ENCODE data around the gene OLFM3. TPM values are rescaled to one million over a fixed set of nuclear protein-coding genes. Genes with fewer than 3 reads are reported as not detected.

The OLFM3 gene
- total RNA-seq, 8 experiments from 2014 or later = 0.10 to 6.6 (median 3.1) TPM; not detected in 2

GRCh38 chr1:101938681-101939080, 58.0 kb downstream of the OLFM3 start:
- Histone ChIP-seq H3K4me1 (replicated peaks in 1 of 2) (peaks cover 6 to 11% of the 10 kb centered on the region in 2 donors), H3K4me3 (no peak overlapping the region), H3K27ac (no peak overlapping the region)
- in situ Hi-C loops (cut with MboI; ENCODE audit: low pct_unique_long_range_greater_than_20kb in 2 of 9, low sequenced_read_pairs in 9 of 9, unreplicated experiment in 9 of 9) = no loop called here
- WGBS, 10 experiments = 0 to 100% (median 23%) methylated on average over 1 of the region's 1 CpG; no CpG with 5 or more reads in 5 of the 10 experiments
- ATAC-seq (replicated peaks in 6 of 8) = no peak

- ATAC-seq (replicated peaks in 6 of 8) = peak in 1 of 8 experiments; percentile 44
- Histone ChIP-seq H3K4me1 (replicated peaks in 1 of 2) (peaks cover 0 to 8% of the 10 kb centered on the region in 2 donors), H3K27ac (no peak overlapping the region), H3K4me3 (no peak overlapping the region)
- 0 to 100% (median 90%) methylated on average over 1 of the region's 1 CpG; no CpG with 5 or more reads in 4 of the 10 experiments for WGBS, 10 experiments
- in situ Hi-C loops (cut with MboI; ENCODE audit: low pct_unique_long_range_greater_than_20kb in 2 of 9, low sequenced_read_pairs in 9 of 9, unreplicated experiment in 9 of 9) = no loop called here
These were observed 67.4 kb downstream of the OLFM3 start for GRCh38 chr1:101929343-101929742.

DNA sequence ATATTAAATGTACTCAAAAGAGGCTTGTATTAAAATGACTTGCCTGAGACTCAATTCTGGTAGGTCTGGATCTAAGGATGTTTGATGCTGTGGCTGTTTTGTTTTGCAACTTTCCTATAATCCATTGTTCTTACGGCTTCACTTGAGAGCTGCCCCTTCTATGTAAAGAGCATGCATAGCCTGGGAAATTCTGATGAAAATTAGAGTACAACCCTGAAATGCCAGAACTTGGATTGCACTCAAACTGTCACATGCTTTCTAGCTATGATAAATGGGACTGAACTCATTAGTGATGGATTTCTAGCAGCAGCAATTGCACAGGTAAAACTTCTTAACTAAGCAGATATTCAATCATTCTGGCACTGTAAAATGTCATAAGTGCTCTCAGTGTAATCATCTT, 67.9 kb downstream of the OLFM3 start:
- WGBS, 10 experiments = 0 to 100% (median 55%) methylated on average over 1 of the region's 1 CpG; no CpG with 5 or more reads in 3 of the 10 experiments
- ATAC-seq (replicated peaks in 6 of 8) = peak in 4 of 8 experiments; percentile 53 to 84 (median 76)

DNA sequence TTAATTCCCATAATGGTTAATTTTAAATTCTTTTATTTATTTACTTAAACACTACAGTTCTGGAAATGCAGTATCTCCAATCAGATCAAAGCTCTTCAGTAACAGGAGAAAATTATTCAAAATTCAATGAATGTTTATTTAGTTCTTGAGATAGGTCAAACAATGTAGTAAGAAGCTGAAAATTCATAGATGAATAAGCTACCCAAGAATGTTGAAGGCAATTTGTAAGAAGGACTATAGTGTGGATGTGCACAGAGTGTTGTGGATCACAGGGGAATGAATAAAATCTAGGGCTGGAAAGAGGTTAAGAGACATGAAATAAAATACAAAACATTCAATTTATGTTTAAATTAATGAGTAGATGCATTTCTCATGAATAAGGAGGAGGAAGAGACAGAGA, 72.0 kb downstream of the OLFM3 start:
- in situ Hi-C loops (cut with MboI; ENCODE audit: low pct_unique_long_range_greater_than_20kb in 2 of 9, low sequenced_read_pairs in 9 of 9, unreplicated experiment in 9 of 9) = no loop called here
- ATAC-seq (replicated peaks in 6 of 8) = peak in 1 of 8 experiments; percentile 83

More for the DNA sequence above, 67.9 kb downstream of the OLFM3 start:
- Histone ChIP-seq H3K4me1 (replicated peaks in 1 of 2) (peaks cover 0 to 8% of the 10 kb centered on the region in 2 donors), H3K27ac (no peak overlapping the region), H3K4me3 (no peak overlapping the region)
- in situ Hi-C loops (cut with MboI; ENCODE audit: low pct_unique_long_range_greater_than_20kb in 2 of 9, low sequenced_read_pairs in 9 of 9, unreplicated experiment in 9 of 9) = no loop called here

GRCh38 chr1:101920577-101920976, 76.1 kb downstream of the OLFM3 start:
- H3K4me1 ChIP-seq (replicated peaks in 1 of 2) = peaks cover 4 to 7% of the 10 kb centered on the region in 2 donors
- WGBS, 10 experiments = 0 to 50% (median 14%) methylated on average over 1 of the region's 1 CpG
- in situ Hi-C loops (cut with MboI; ENCODE audit: low pct_unique_long_range_greater_than_20kb in 2 of 9, low sequenced_read_pairs in 9 of 9, unreplicated experiment in 9 of 9) = no loop called here
- no peak overlapping the region for H3K4me3 ChIP-seq
- no peak overlapping the region for H3K27ac ChIP-seq
- ATAC-seq (replicated peaks in 6 of 8) = peak in 3 of 8 experiments; percentile 39 to 85 (median 45)

More for the DNA sequence above, 72.0 kb downstream of the OLFM3 start:
- Histone ChIP-seq H3K4me3 (no peak overlapping the region), H3K27ac (no peak overlapping the region), H3K4me1 (replicated peaks in 1 of 2) (peaks cover 4 to 11% of the 10 kb centered on the region in 2 donors)

GRCh38 chr1:101918277-101918676, 78.4 kb downstream of the OLFM3 start:
- no peak for ATAC-seq (replicated peaks in 6 of 8)
- H3K27ac ChIP-seq = no peak overlapping the region
- H3K4me1 ChIP-seq (replicated peaks in 1 of 2) = peaks cover 5 to 7% of the 10 kb centered on the region in 2 donors
- 21 to 100% (median 91%) methylated on average over 1 of the region's 1 CpG for WGBS, 10 experiments
- in situ Hi-C loops (cut with MboI; ENCODE audit: low pct_unique_long_range_greater_than_20kb in 2 of 9, low sequenced_read_pairs in 9 of 9, unreplicated experiment in 9 of 9) = no loop called here
- H3K4me3 ChIP-seq = no peak overlapping the region

- peak in 1 of 8 experiments; percentile 14 for ATAC-seq (replicated peaks in 6 of 8)
- no peak overlapping the region for H3K4me3 ChIP-seq
- in situ Hi-C loops (cut with MboI; ENCODE audit: low pct_unique_long_range_greater_than_20kb in 2 of 9, low sequenced_read_pairs in 9 of 9, unreplicated experiment in 9 of 9) = no loop called here
- no peak overlapping the region for H3K27ac ChIP-seq
- H3K4me1 ChIP-seq (replicated peaks in 1 of 2) = peaks cover 6 to 7% of the 10 kb centered on the region in 2 donors
- 0 to 83% (median 50%) methylated on average over 2 to 5 of the region's 5 CpGs; no CpG with 5 or more reads in 1 of the 10 experiments for WGBS, 10 experiments
These were observed 81.1 kb downstream of the OLFM3 start for GRCh38 chr1:101915597-101915996.

DNA sequence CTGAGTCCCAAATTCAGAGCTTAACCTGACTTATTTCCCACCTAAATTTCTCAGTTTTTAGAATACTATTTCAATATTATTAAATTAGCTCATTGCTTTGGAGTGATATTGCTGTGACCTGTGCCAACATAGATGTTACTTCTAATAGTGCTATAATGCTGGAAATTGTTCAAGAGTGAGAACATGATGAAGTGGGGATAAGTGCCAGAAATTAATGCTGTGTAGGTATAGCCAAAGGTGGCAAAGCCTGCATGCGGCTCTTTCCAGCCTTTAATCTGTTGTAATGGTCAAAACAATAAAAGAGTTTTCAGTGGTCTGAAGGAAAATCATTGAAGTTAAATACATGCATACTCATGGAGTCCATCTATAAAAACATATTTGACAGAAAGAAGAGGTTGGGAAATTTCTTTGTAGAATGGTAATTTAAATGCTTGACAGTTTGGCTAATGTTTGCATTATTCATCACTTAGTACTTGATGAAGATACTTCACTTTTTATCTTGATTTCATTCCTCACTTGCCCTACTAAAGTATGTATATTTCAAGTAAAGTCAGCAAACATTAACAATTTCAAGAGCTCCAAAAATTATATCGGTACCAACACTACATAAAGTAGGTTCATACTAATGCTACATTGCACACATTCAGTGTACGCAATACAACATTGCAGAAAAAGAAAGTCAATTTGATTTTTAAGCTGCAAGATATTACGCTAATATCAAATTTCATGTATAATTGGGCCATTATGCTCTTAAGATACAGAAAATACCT, 82.1 kb downstream of the OLFM3 start:
- in situ Hi-C loops (cut with MboI; ENCODE audit: low pct_unique_long_range_greater_than_20kb in 2 of 9, low sequenced_read_pairs in 9 of 9, unreplicated experiment in 9 of 9) = no loop called here
- 46 to 100% (median 85%) methylated on average over 2 to 4 of the region's 4 CpGs; no CpG with 5 or more reads in 1 of the 10 experiments for WGBS, 10 experiments
- no peak overlapping the region for H3K27ac ChIP-seq
- ATAC-seq (replicated peaks in 6 of 8) = no peak
- H3K4me3 ChIP-seq = no peak overlapping the region
- H3K4me1 ChIP-seq (replicated peaks in 1 of 2) = peaks cover 3 to 6% of the 10 kb centered on the region in 2 donors

- Histone ChIP-seq H3K27ac (no peak overlapping the region), H3K4me1 (replicated peaks in 1 of 2) (peaks cover 3 to 11% of the 10 kb centered on the region in 2 donors), H3K4me3 (no peak overlapping the region)
- no peak for ATAC-seq (replicated peaks in 6 of 8)
- in situ Hi-C loops (cut with MboI; ENCODE audit: low pct_unique_long_range_greater_than_20kb in 2 of 9, low sequenced_read_pairs in 9 of 9, unreplicated experiment in 9 of 9) = no loop called here
- WGBS, 10 experiments = 22 to 100% (median 92%) methylated on average over 1 to 5 of the region's 5 CpGs; no CpG with 5 or more reads in 2 of the 10 experiments
These were observed 84.8 kb downstream of the OLFM3 start for GRCh38 chr1:101911894-101912293.

GRCh38 chr1:101908980-101909379, 87.7 kb downstream of the OLFM3 start:
- H3K27ac ChIP-seq = no peak overlapping the region
- in situ Hi-C loops (cut with MboI; ENCODE audit: low pct_unique_long_range_greater_than_20kb in 2 of 9, low sequenced_read_pairs in 9 of 9, unreplicated experiment in 9 of 9) = no loop called here
- ATAC-seq (replicated peaks in 6 of 8) = peak in 1 of 8 experiments; percentile 26
- H3K4me3 ChIP-seq = no peak overlapping the region
- peaks cover 6 to 11% of the 10 kb centered on the region in 2 donors for H3K4me1 ChIP-seq (replicated peaks in 1 of 2)

- peak in 2 of 8 experiments; percentile 46 to 79 for ATAC-seq (replicated peaks in 6 of 8)
- Histone ChIP-seq H3K4me1 (replicated peaks in 1 of 2) (peaks cover 3 to 6% of the 10 kb centered on the region in 2 donors), H3K27ac (no peak overlapping the region), H3K4me3 (no peak overlapping the region)
- in situ Hi-C loops (cut with MboI; ENCODE audit: low pct_unique_long_range_greater_than_20kb in 2 of 9, low sequenced_read_pairs in 9 of 9, unreplicated experiment in 9 of 9) = no loop called here
- WGBS, 10 experiments = 0 to 100% (median 42%) methylated on average over 1 to 2 of the region's 2 CpGs; no CpG with 5 or more reads in 2 of the 10 experiments
These were observed 89.5 kb downstream of the OLFM3 start for GRCh38 chr1:101907264-101907663.

GRCh38 chr1:101905283-101905835, 91.4 kb downstream of the OLFM3 start:
- peaks cover 3 to 6% of the 10 kb centered on the region in 2 donors for H3K4me1 ChIP-seq (replicated peaks in 1 of 2)
- no peak overlapping the region for H3K4me3 ChIP-seq
- in situ Hi-C loops (cut with MboI; ENCODE audit: low pct_unique_long_range_greater_than_20kb in 2 of 9, low sequenced_read_pairs in 9 of 9, unreplicated experiment in 9 of 9) = no loop called here
- no peak overlapping the region for H3K27ac ChIP-seq
- 0 to 100% (median 69%) methylated on average over 1 to 2 of the region's 2 CpGs; no CpG with 5 or more reads in 2 of the 10 experiments for WGBS, 10 experiments
- peak in 1 of 8 experiments; percentile 54 for ATAC-seq (replicated peaks in 6 of 8)

DNA sequence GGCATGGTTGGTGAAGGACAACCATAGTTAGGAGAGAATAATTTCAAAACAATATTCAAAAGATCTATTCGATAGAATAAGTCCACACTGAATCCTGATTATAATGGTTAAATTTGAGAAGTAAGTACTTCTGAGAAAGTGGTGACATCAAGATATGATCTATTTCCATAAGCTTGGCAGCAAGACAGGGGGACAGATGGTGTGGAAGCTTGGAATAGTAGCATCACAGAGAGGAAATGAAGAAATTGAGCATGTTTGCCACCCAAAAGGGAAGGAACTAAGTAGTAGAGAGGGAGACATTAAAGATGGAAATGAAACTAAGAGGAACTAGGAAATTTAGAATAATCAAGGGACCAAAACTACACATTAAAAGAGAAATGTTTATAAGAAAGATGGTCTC, 94.5 kb downstream of the OLFM3 start:
- in situ Hi-C loops (cut with MboI; ENCODE audit: low pct_unique_long_range_greater_than_20kb in 2 of 9, low sequenced_read_pairs in 9 of 9, unreplicated experiment in 9 of 9) = no loop called here
- Histone ChIP-seq H3K27ac (no peak overlapping the region), H3K4me3 (no peak overlapping the region), H3K4me1 (replicated peaks in 1 of 2) (peaks cover 3% of the 10 kb centered on the region in 2 donors)
- 0 to 100% (median 80%) methylated on average over 1 of the region's 1 CpG; no CpG with 5 or more reads in 1 of the 10 experiments for WGBS, 10 experiments
- no peak for ATAC-seq (replicated peaks in 6 of 8)

Data from motor neuron (in vitro differentiated cells).